HCT116 (cell line): Measurements from ENCODE around the gene SSR2.

Experiments
- CEBPB ChIP-seq: IDR thresholded peaks from 2 replicates; pipeline ENCODE4 v1.6.1; 2012; ENCODE audit warnings: low read depth
- CTCF ChIP-seq, 3 experiments: fragments of 200-600 bp in 1 of 3; sonication (generic) in 1 of 3; IDR thresholded peaks in 2 of 3; conservative IDR thresholded peaks in 1 of 3; 2 replicates each; pipeline ENCODE4 v1.5.1; 2012 to 2017; ENCODE audit warnings: low read depth in 2 of 3, low read length in 2 of 3, antibody characterized with exemption in 1 of 3, borderline replicate concordance in 1 of 3, control low read depth in 1 of 3, mild to moderate bottlenecking in 1 of 3, mixed read lengths in 1 of 3, mixed run types in 1 of 3, moderate library complexity in 1 of 3; ENCODE audit not compliant: insufficient read depth in 1 of 3
- POLR2A ChIP-seq: IDR thresholded peaks from 2 replicates; pipeline ENCODE4 v1.7.0; 2011; ENCODE audit warnings: borderline replicate concordance; ENCODE audit not compliant: insufficient read depth, insufficient read length; ENCODE audit errors: extremely low read depth
- POLR2AphosphoS5 ChIP-seq: IDR thresholded peaks from 2 replicates; pipeline ENCODE4 v1.6.1; 2011; ENCODE audit warnings: mild to moderate bottlenecking, low read depth, low read length, moderate library complexity
- SIN3A ChIP-seq: IDR thresholded peaks from 2 replicates; pipeline ENCODE4 v1.6.1; 2012; ENCODE audit warnings: low read depth
- SRF ChIP-seq: IDR thresholded peaks from 2 replicates; pipeline ENCODE4 v1.6.1; 2012; ENCODE audit warnings: low read depth
- YY1 ChIP-seq: IDR thresholded peaks from 2 replicates; pipeline ENCODE4 v1.6.1; 2011; ENCODE audit warnings: low read length, low read depth, moderate library complexity, mild to moderate bottlenecking; ENCODE audit not compliant: insufficient replicate concordance; ENCODE audit errors: extremely low read depth
- ZNF274 ChIP-seq: fragments of 200-500 bp; sonication (Bioruptor generic); IDR thresholded peaks from 2 replicates; pipeline ENCODE4 v1.6.1; 2014; ENCODE audit warnings: mild to moderate bottlenecking, low read depth, low read length, inconsistent platforms

GRCh38 chr1:155993595-155993994 is 27.2 kb downstream of the SSR2 start:
- TF ChIP-seq SRF: no peak
- no peak for TF ChIP-seq CTCF (IDR thresholded peaks at IDR 0.05 in 2 of 3, conservative IDR thresholded peaks at IDR 0.05 in 1 of 3; ENCODE audit: borderline replicate concordance in 1 of 3, insufficient read depth in 1 of 3, low read depth in 2 of 3, low read length in 2 of 3)
- TF ChIP-seq SIN3A: no peak
- TF ChIP-seq POLR2A: no peak
- TF ChIP-seq CEBPB: no peak
- no peak for TF ChIP-seq POLR2AphosphoS5
- no peak for TF ChIP-seq YY1
- no peak for TF ChIP-seq ZNF274
